SH-SY5Y (cell line): ENCODE data around the gene INPP5B.

Experiments
- GATA2 ChIP-seq: IDR thresholded peaks from 2 replicates; pipeline ENCODE4 v1.6.1; 2011; ENCODE audit warnings: mild to moderate bottlenecking, low read depth, low read length
- GATA3 ChIP-seq: IDR thresholded peaks from 2 replicates; pipeline ENCODE4 v1.6.1; 2011; ENCODE audit warnings: low read depth, mild to moderate bottlenecking, low read length, moderate library complexity

DNA sequence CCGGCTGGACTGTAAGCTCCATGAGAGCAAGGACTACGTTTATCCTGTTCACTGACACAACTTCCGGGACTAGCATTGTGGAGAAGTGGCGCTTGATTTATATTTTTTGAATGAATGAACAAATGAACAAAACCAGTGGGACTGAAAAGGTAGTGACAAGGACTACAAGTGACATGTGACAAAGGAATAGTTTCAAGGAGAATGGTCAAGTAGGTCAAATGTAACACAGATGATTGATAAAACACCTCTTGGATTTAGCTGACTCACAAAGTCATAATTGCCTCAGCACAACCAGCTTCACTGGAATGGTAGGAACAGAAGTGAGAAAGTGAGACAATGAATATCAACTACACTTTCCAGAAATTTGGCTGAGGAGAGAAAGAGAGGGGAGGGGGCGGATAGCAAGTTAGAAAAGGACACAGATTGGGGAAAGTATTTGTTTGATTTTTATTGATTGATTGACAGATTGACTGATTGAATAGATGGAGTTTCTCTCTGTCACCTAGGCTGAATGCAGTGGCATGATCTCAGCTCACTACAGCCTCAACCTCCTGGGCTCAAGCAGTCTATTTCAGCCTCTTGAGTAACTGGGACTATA lies 101.7 kb downstream of the INPP5B start:
- TF ChIP-seq GATA2 (no peak), GATA3 (no peak)
